HG02623 (cell line): Measurements from ENCODE around the gene BDKRB2.

Experiments
- ATAC-seq: cut with Tn5 transposase; IDR thresholded peaks from one replicate; pipeline ENCODE4 v1.9.1; 2021; ENCODE audit warnings: moderate library complexity; ENCODE audit not compliant: unreplicated experiment

Gene BDKRB2

GRCh38 chr14:96197969-96198368, 6.7 kb upstream of the BDKRB2 start:
- no peak for ATAC-seq

GRCh38 chr14:96198430-96199130, 6.1 kb upstream of the BDKRB2 start:
- ATAC-seq = no peak

GRCh38 chr14:96201157-96201556, 3.5 kb upstream of the BDKRB2 start:
- ATAC-seq = no peak

- ATAC-seq = no peak
Observed at GRCh38 chr14:96201965-96202364, 2.7 kb upstream of the BDKRB2 start.

- ATAC-seq = no peak
Observed at GRCh38 chr14:96202441-96203094, 2.1 kb upstream of the BDKRB2 start.

- no peak for ATAC-seq
Observed at GRCh38 chr14:96203116-96203515, 1.5 kb upstream of the BDKRB2 start.

GRCh38 chr14:96203635-96204034, 1.0 kb upstream of the BDKRB2 start:
- no peak for ATAC-seq

- no peak for ATAC-seq
Observed at GRCh38 chr14:96205059-96205977, 679 bp downstream of the BDKRB2 start.

- no peak for ATAC-seq
Observed at GRCh38 chr14:96205978-96206360, 1.3 kb downstream of the BDKRB2 start.

GRCh38 chr14:96206461-96206860, 1.8 kb downstream of the BDKRB2 start:
- ATAC-seq = no peak

GRCh38 chr14:96207686-96208085, 3.0 kb downstream of the BDKRB2 start:
- no peak for ATAC-seq

- ATAC-seq = no peak
Observed at GRCh38 chr14:96208739-96209138, 4.1 kb downstream of the BDKRB2 start.

- no peak for ATAC-seq
Observed at GRCh38 chr14:96212140-96212539, 7.5 kb downstream of the BDKRB2 start.

GRCh38 chr14:96212896-96213295, 8.3 kb downstream of the BDKRB2 start:
- ATAC-seq = no peak

- ATAC-seq = no peak
Observed at GRCh38 chr14:96213871-96214465, 9.3 kb downstream of the BDKRB2 start.

- ATAC-seq = no peak
Observed at GRCh38 chr14:96214793-96215192, 10.2 kb downstream of the BDKRB2 start.

- ATAC-seq = no peak
Observed at GRCh38 chr14:96215452-96216244, 11.0 kb downstream of the BDKRB2 start.

- ATAC-seq = no peak
Observed at GRCh38 chr14:96216627-96217026, 12.0 kb downstream of the BDKRB2 start.

GRCh38 chr14:96217376-96217913, 12.8 kb downstream of the BDKRB2 start:
- no peak for ATAC-seq

- ATAC-seq = no peak
Observed at GRCh38 chr14:96221109-96221650, 16.5 kb downstream of the BDKRB2 start.
